ENCODE data around the gene EXT2. TPM values are rescaled to one million over a fixed set of nuclear protein-coding genes. Genes with fewer than 3 reads are reported as not detected.

The EXT2 gene
- total RNA-seq, 3 donors from 2014 or later: 82.1 to 108 (median 96.9) TPM

DNA sequence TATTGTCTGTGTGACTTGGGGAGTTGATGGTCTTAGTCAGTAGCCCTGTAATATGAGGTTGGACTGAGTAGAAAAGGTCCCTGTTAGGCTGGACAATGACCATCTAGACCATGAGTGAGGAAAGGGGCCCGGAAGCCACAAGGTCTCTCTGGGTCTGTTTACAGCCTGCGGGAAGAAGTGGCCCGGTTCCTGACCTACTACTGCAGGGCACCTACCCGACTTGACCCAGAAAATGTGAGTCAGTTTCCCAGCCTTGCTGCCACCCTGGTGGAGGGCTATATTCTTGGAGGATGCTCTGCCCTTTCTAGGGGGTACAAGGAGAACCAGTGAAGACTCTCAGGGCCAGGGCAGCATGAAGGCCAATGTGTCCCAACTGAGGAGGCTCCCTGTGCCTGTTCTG lies 44.3 kb upstream of the EXT2 start:
- TF ChIP-seq POLR2AphosphoS5 (IDR thresholded peaks at IDR 0.05): no peak
- TF ChIP-seq POLR2A (IDR thresholded peaks at IDR 0.05): no peak
- TF ChIP-seq, protein P1, sequence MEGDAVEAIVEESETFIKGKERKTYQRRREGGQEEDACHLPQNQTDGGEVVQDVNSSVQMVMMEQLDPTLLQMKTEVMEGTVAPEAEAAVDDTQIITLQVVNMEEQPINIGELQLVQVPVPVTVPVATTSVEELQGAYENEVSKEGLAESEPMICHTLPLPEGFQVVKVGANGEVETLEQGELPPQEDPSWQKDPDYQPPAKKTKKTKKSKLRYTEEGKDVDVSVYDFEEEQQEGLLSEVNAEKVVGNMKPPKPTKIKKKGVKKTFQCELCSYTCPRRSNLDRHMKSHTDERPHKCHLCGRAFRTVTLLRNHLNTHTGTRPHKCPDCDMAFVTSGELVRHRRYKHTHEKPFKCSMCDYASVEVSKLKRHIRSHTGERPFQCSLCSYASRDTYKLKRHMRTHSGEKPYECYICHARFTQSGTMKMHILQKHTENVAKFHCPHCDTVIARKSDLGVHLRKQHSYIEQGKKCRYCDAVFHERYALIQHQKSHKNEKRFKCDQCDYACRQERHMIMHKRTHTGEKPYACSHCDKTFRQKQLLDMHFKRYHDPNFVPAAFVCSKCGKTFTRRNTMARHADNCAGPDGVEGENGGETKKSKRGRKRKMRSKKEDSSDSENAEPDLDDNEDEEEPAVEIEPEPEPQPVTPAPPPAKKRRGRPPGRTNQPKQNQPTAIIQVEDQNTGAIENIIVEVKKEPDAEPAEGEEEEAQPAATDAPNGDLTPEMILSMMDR (IDR thresholded peaks at IDR 0.05): no peak
- Histone ChIP-seq H3K4me1 (no peaks in the 10 kb centered on the region), H3K9me3 (no peaks in the 10 kb centered on the region), H3K36me3 (no peaks in the 10 kb centered on the region), H3K4me3 (no peak overlapping the region), H3K27ac (no peak overlapping the region), H3K27me3 (no peaks in the 10 kb centered on the region)
- intact Hi-C loops (cut with DNase I; ENCODE audit: low total_unique reads): no loop called here
- DNase-seq (ENCODE audit: low spot score in 2 of 2): no peak

DNA sequence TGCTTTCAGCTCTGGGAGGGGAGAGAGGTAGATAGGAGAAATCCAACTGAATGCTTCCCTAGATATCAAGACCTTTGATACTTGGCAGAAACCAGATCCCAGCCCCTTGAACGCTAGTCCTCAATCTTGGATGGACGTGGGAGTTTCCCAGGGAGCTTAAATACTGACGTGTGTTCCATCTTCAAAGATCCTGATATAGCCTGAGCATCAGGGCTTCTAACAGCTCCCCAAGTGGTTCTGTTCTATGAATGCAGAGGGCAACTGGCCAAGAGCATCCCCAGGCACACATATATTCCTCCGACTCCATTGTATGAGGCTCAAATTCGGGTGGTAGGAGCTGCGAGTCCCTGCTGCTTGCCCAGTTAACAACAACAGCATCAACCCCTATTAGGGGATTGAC lies 38.1 kb upstream of the EXT2 start:
- TF ChIP-seq POLR2A (IDR thresholded peaks at IDR 0.05): no peak
- TF ChIP-seq, protein P1 (IDR thresholded peaks at IDR 0.05): no peak
- TF ChIP-seq POLR2AphosphoS5 (IDR thresholded peaks at IDR 0.05): no peak
- Histone ChIP-seq H3K27ac (no peak overlapping the region), H3K9me3 (no peaks in the 10 kb centered on the region), H3K36me3 (no peaks in the 10 kb centered on the region), H3K4me1 (no peaks in the 10 kb centered on the region), H3K27me3 (no peaks in the 10 kb centered on the region), H3K4me3 (no peak overlapping the region)
- no peak for DNase-seq (ENCODE audit: low spot score in 2 of 2)
- intact Hi-C loops (cut with DNase I; ENCODE audit: low total_unique reads): no loop called here

DNA sequence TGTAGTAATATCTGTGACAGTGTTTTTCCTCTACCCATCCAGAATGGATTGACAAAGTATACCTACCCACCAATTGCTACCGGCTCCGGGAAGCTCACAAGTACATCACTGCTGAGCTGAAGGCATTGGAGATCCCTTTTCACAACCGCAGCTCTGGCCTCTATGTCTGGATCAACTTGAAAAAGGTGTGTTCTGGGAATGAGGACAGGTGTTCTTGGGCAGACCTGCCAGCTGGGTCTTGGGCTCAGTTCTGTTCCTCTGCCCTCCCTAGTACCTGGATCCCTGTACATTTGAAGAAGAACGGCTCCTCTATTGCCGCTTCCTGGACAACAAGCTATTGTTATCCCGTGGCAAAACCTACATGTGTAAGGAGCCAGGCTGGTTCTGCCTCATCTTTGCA lies 37.2 kb upstream of the EXT2 start:
- DNase-seq (ENCODE audit: low spot score in 2 of 2): no peak

DNA sequence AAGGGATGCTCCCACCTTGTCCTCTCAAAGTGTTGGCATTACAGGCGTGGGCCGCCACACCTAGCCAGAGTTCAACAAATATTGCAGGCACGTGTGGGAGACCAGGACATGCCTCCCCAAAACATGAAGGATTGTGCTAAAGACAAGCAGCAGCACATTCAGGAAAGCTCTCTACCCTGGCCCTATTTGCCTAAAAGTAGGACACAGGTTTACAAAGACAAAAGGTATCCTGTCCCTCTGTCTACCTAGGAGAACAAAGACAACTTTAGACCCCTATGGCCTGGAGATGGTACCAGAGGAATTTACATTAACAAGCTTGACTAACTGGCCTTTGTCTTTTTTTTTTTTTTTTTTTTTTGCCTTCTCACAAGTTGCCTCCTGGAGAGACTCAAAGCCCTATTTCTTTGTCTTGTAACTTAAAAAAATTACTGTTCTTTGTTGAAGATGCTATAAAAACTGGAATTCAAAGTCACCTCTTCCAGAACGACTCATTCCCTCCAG lies 30.3 kb upstream of the EXT2 start:
- TF ChIP-seq, protein P1 (IDR thresholded peaks at IDR 0.05): no peak
- TF ChIP-seq POLR2AphosphoS5 (IDR thresholded peaks at IDR 0.05) (no peak), POLR2A (IDR thresholded peaks at IDR 0.05) (no peak)
- Histone ChIP-seq H3K4me3 (no peak overlapping the region), H3K4me1 (no peaks in the 10 kb centered on the region), H3K27me3 (no peaks in the 10 kb centered on the region), H3K36me3 (no peaks in the 10 kb centered on the region), H3K9me3 (no peaks in the 10 kb centered on the region), H3K27ac (peak overlapping the region; percentile 88 to 95)
- intact Hi-C loops (cut with DNase I; ENCODE audit: low total_unique reads): no loop called here
- DNase-seq (ENCODE audit: low spot score in 2 of 2): no peak

More for the DNA sequence above, 37.2 kb upstream of the EXT2 start:
- Histone ChIP-seq H3K27ac (no peak overlapping the region), H3K9me3 (no peaks in the 10 kb centered on the region), H3K27me3 (no peaks in the 10 kb centered on the region), H3K36me3 (no peaks in the 10 kb centered on the region), H3K4me3 (no peak overlapping the region), H3K4me1 (no peaks in the 10 kb centered on the region)
- intact Hi-C loops (cut with DNase I; ENCODE audit: low total_unique reads): no loop called here
- TF ChIP-seq POLR2A (IDR thresholded peaks at IDR 0.05) (no peak), POLR2AphosphoS5 (IDR thresholded peaks at IDR 0.05) (no peak)
- TF ChIP-seq, protein P1 (IDR thresholded peaks at IDR 0.05): no peak

DNA sequence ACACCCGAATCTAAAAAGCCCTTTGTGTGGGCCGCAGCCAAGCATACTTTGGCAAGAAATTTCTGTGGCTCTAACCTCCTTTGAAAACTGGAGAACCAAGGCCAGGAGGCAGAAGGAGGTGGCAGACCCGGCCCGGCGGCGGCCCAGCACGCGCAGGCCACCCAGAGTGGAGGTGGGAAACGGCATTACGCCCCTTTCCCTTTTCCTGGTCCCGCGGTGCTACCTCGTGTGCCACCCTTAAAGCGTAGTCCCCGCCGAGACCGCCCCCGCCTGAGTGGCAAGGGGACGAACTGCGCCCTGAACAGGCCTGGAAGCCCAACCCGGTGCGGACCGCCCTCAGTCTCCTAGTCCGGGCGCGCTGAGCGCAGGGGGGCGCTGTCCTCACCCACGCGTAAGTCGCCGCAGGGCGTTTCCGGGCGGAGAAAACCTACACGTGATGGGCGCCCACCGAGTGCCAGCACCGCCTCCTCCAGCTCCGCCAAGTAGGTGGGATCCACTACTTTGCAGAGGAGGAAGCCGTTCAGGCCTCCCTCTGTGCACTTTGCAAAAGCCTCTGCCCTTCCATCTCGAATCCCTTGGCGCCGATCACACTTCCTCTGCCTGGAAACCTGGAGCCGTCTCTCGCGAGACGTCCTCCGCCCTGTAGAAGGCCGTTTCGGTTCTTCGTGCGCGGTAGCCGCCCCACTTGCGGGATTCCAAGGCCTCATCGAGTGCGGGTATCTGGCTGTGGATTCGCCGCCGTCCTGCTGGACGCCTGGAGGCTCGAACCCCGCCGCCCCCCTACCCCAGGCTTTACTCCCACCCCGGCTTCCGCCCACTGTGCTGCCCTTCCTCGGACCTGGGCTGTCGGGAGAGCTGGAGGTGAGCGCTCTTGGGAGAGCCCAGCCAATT lies 29.4 kb upstream of the EXT2 start, which contains the start of gene ACCS:
Gene ACCS (plus strand): TSS at position 430 of the 891 bp plus-strand sequence. CDS start 1,358 bp downstream, outside the sequence.
- H3K36me3 ChIP-seq: no peaks in the 10 kb centered on the region
- no peaks in the 10 kb centered on the region for H3K27me3 ChIP-seq
- peak within 1 kb of the TSS; percentile 88 to 95 for H3K27ac ChIP-seq
- intact Hi-C loops (cut with DNase I; ENCODE audit: low total_unique reads): no loop called here
- TF ChIP-seq POLR2AphosphoS5 (IDR thresholded peaks at IDR 0.05): peak; percentile 66 to 85 (median 72)
- no peak for TF ChIP-seq POLR2A (IDR thresholded peaks at IDR 0.05)
- TF ChIP-seq, protein P1 (IDR thresholded peaks at IDR 0.05): peak; percentile 62 to 80 (median 72)
- peak; percentile 87 to 92 for DNase-seq (ENCODE audit: low spot score in 2 of 2)
- peak within 1 kb of the TSS; percentile 60 to 90 (median 72) for H3K4me3 ChIP-seq
- H3K9me3 ChIP-seq: no peaks in the 10 kb centered on the region
- H3K4me1 ChIP-seq: no peaks in the 10 kb centered on the region
